ENCODE results near the gene CDC6.

CDC6 gene

DNA sequence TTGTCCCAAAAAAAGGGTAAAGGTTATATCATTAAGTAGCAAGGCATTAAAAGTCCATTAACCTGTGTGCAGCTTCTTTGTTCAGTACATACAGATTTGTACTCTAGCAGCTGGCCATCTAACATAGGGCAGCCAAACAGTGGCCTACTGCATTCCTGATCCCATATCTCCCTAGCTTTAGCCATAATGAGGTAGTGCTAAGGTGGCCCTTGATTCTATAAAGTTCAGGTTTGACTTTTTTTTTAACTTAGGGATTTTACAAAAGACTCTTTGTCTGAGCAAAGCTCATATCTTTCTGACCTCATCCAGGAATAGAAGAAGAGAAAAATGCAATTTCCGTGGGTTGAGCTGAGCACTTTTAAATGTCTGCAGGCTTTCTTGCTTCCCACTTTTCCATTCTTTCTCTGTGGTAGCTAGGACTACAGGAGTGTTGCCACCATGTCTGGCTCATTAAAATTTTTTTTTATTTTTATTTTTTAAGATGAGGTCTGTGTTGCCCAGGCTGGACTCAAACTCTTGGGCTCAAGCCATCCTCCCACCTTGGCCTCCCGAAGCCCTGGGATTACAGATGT lies 19.5 kb upstream of the CDC6 start:
- TF ChIP-seq, protein P1, sequence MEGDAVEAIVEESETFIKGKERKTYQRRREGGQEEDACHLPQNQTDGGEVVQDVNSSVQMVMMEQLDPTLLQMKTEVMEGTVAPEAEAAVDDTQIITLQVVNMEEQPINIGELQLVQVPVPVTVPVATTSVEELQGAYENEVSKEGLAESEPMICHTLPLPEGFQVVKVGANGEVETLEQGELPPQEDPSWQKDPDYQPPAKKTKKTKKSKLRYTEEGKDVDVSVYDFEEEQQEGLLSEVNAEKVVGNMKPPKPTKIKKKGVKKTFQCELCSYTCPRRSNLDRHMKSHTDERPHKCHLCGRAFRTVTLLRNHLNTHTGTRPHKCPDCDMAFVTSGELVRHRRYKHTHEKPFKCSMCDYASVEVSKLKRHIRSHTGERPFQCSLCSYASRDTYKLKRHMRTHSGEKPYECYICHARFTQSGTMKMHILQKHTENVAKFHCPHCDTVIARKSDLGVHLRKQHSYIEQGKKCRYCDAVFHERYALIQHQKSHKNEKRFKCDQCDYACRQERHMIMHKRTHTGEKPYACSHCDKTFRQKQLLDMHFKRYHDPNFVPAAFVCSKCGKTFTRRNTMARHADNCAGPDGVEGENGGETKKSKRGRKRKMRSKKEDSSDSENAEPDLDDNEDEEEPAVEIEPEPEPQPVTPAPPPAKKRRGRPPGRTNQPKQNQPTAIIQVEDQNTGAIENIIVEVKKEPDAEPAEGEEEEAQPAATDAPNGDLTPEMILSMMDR (IDR thresholded peaks at IDR 0.05; ENCODE audit: low read depth, low read length), result no peak
- no peak for DNase-seq (ENCODE audit: extremely low read depth, low read depth)

DNA sequence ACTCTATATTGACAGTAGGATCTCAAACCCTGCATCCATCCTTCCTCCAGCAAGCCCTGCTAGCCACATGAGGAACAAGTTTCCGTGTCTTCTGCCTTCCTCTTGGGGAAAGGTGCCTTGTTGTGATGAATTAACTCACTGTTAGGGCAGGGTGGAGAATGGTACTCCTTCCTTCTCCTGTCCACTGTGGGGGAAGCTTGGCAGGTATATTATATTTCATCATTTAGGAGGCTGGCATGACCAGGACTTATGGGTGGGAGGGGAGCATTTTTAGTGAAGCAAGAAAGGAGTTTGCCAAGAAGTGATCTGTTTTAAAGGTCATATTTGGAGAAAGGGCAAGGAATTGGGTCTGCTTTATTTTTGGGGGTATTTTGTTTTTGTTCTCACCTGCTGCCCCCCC lies 9.3 kb upstream of the CDC6 start:
- no peak for DNase-seq (ENCODE audit: extremely low read depth, low read depth)
- TF ChIP-seq, protein P1 (IDR thresholded peaks at IDR 0.05; ENCODE audit: low read depth, low read length), result no peak

GRCh38 chr17:40279402-40279801 lies 8.3 kb upstream of the CDC6 start:
- TF ChIP-seq, protein P1 (IDR thresholded peaks at IDR 0.05; ENCODE audit: low read depth, low read length), result no peak
- DNase-seq (ENCODE audit: extremely low read depth, low read depth), result no peak

GRCh38 chr17:40281663-40282062 lies 6.0 kb upstream of the CDC6 start:
- no peak for DNase-seq (ENCODE audit: extremely low read depth, low read depth)
- TF ChIP-seq, protein P1 (IDR thresholded peaks at IDR 0.05; ENCODE audit: low read depth, low read length), result no peak

DNA sequence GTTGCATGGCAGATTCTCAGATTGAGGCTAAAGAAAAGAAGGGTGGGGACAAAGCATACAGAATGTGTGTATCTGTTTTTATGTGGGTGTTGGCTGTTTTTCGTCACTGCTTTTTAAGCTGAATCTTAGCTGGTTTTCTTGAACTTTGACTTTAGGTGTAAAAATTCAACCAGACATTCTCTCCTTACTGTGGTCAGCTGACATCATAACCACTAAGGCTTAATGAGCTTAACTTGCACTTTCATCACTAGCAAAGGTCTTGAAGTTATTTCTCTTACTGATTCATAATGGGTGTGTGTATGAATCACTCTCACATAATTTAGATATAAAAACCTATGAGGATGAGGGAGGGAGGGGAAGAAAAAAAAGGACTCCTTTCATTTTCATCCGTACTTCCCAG lies 4.0 kb upstream of the CDC6 start:
- TF ChIP-seq, protein P1 (IDR thresholded peaks at IDR 0.05; ENCODE audit: low read depth, low read length), result no peak
- DNase-seq (ENCODE audit: extremely low read depth, low read depth), result peak; percentile 50

DNA sequence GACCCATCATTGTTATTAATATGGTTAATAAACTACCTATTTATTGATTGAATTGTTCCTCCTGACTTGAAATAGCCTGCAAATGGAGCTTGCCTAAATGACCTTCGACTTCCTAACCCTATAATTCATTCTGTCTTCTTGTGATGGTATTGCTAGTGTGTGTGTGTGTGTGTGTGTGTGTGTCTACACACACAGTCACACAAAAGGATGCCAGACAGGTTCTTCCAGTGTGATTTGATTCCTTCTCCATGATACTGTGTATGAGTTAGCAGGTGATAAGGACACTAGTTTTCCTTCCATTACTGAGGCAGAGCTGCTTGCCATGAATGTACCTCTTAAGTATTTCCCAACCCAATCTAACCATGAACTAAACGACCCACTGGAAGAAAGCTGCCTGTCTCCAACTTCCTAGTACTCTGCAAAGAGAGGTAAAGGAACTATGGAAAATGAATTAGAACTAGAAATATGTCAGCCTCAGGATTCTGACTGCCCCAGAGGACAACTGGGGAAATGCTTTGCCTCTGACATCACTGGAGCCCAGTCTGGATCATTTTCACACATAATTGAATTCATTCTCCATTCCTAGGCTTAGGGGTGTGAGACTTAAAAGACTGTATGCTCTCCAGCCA lies 3.5 kb upstream of the CDC6 start:
- peak; percentile 49 for DNase-seq (ENCODE audit: extremely low read depth, low read depth)
- TF ChIP-seq, protein P1 (IDR thresholded peaks at IDR 0.05; ENCODE audit: low read depth, low read length), result peak; percentile 21; the same call in 1 of the 2 replicates

DNA sequence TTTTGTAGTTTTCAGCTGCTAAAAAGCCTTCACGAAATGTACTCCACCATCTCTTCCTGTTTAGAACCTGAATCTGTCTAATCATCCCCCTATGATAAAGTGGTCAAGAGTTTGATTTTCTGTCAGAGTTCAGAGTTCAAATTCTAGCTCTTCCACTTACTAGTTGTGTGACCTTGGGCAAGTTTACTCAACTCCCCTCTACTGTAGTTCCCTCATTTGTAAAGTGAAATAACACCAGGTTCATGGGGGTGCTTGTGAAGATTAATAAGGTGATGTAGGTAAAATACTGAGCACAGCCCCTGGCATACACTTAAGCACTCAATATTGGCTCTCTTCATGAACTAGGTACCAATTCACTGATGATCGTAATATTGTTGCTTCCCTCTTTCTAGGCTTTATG lies 1.2 kb upstream of the CDC6 start:
- no peak for DNase-seq (ENCODE audit: extremely low read depth, low read depth)
- TF ChIP-seq, protein P1 (IDR thresholded peaks at IDR 0.05; ENCODE audit: low read depth, low read length), result no peak

All from AG09319 (cell line).